Loucy (cell line): Measurements from ENCODE around the gene SLC25A6.

ENCODE experiments used
- H2AFZ ChIP-seq: fragments of 200-600 bp; sonication (generic); 2 replicates; pipeline ENCODE4 v1.6.0; 2016; ENCODE audit warnings: antibody characterized with exemption, mild to moderate bottlenecking, low read length, moderate library complexity
- H3F3A ChIP-seq: fragments of 200-600 bp; 2 replicates; pipeline ENCODE4 v1.6.0; 2016; ENCODE audit warnings: antibody characterized with exemption, low read depth, mild to moderate bottlenecking
- H3K27me3 ChIP-seq: fragments of 200-600 bp; sonication (generic); 2 replicates; pipeline ENCODE4 v1.6.1; 2014; ENCODE audit warnings: low read length, mild to moderate bottlenecking; ENCODE audit not compliant: insufficient read depth, poor library complexity, severe bottlenecking
- H3K36me3 ChIP-seq: fragments of 200-600 bp; sonication (generic); 2 replicates; pipeline ENCODE4 v1.6.1; 2016; ENCODE audit warnings: low read length; ENCODE audit not compliant: insufficient read depth
- H3K4me1 ChIP-seq: fragments of 200-600 bp; sonication (generic); 2 replicates; pipeline ENCODE4 v1.5.1; 2014; ENCODE audit warnings: low read length, mild to moderate bottlenecking; ENCODE audit not compliant: insufficient read depth, poor library complexity, severe bottlenecking
- H3K4me2 ChIP-seq: fragments of 200-600 bp; sonication (generic); 2 replicates; pipeline ENCODE4 v1.6.0; 2014; ENCODE audit warnings: antibody characterized with exemption, low read length, low read depth, mild to moderate bottlenecking; ENCODE audit not compliant: poor library complexity, severe bottlenecking
- H3K4me3 ChIP-seq: fragments of 200-600 bp; sonication (generic); 2 replicates; pipeline ENCODE4 v1.5.1; 2014; ENCODE audit warnings: low read length, mild to moderate bottlenecking, mixed read lengths; ENCODE audit not compliant: poor library complexity, severe bottlenecking
- H3K79me2 ChIP-seq: fragments of 200-600 bp; sonication (generic); 2 replicates; pipeline ENCODE4 v1.6.1; 2014; ENCODE audit warnings: low read length; ENCODE audit not compliant: insufficient read depth
- H3K9ac ChIP-seq: fragments of 200-600 bp; sonication (generic); 2 replicates; pipeline ENCODE4 v1.6.0; 2014; ENCODE audit warnings: mild to moderate bottlenecking, low read depth, low read length, moderate library complexity; ENCODE audit not compliant: poor library complexity, severe bottlenecking
- H3K9me2 ChIP-seq: fragments of 200-600 bp; sonication (generic); replicated peaks from 2 replicates; pipeline ENCODE4 v1.6.1; 2016; ENCODE audit warnings: low read depth, low read length, mixed read lengths
- H3K9me3 ChIP-seq: fragments of 200-600 bp; sonication (generic); 2 replicates; pipeline ENCODE4 v1.6.1; 2014; ENCODE audit warnings: mild to moderate bottlenecking, antibody characterized with exemption, low read length, low read depth; ENCODE audit not compliant: insufficient read depth
- H4K20me1 ChIP-seq: fragments of 200-600 bp; sonication (generic); 2 replicates; pipeline ENCODE4 v1.6.0; 2014; ENCODE audit warnings: antibody characterized with exemption, low read length, mild to moderate bottlenecking; ENCODE audit not compliant: insufficient read depth, poor library complexity, severe bottlenecking
- EZH2phosphoT487 ChIP-seq: fragments of 200-600 bp; IDR thresholded peaks from 2 replicates; pipeline ENCODE4 v1.6.1; 2018; ENCODE audit warnings: antibody characterized with exemption, mild to moderate bottlenecking, moderate library complexity, borderline replicate concordance
- TF ChIP-seq, protein P1 (sequence below): fragments of 200-600 bp; sonication (generic); conservative IDR thresholded peaks from 2 replicates; pipeline ENCODE4 v1.5.1; 2014; ENCODE audit warnings: mild to moderate bottlenecking, antibody characterized with exemption, low read length

Gene SLC25A6

DNA sequence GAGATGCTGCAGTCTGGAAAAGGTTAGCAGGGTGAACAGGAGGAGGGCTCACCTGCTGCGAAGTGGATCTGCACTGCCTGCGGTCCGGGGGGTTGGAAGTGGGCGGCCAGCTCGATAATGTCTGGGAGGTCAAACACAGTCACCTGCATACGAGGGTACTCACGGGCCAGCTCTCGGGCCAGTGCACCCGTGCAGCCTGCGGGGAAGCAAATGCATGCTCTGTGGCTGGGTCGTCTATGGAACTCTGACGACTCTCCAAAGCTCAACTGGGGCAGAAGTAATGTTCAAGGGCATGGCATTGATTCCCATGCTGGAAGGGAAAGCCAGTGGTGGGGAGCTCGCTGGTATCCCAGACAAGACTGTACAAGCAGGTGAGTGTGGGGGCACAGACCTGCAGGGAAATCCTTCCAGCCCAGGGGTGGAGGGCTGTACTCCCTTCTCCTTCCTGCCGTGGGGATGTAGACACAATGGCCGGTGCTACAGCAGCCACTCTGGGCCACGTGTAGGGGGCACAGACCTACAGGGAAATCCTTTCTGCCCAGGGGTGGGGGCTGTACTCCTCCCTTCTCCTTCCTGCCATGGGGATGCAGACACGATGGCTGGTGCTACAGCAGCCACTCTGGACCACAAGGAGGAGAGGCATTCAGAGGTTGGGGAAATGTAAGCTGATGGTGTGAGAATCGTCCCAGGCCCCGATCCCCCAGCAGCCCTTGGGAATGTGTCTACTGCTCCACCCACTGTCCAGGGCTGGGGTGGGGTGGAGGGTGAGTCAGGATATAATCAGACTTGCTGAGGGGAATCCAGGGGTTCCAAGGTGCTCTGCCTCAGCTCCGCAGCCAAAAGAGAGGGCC lies 26.2 kb upstream of the SLC25A6 start:
- Histone ChIP-seq H4K20me1 (no peaks in the 10 kb centered on the region), H3K36me3 (peaks cover 6% of the 10 kb centered on the region; the same call in 1 of the 2 replicates), H3K4me3 (no peak overlapping the region), H3K9ac (no peak overlapping the region), H3K9me2 (no peaks in the 10 kb centered on the region), H3K4me2 (no peak overlapping the region), H3K79me2 (no peaks in the 10 kb centered on the region), H3K4me1 (no peaks in the 10 kb centered on the region), H3K27me3 (no peaks in the 10 kb centered on the region), H3F3A (no peaks in the 10 kb centered on the region), H3K9me3 (peaks cover 7% of the 10 kb centered on the region; the same call in 1 of the 2 replicates), H2AFZ (no peak overlapping the region)
- TF ChIP-seq EZH2phosphoT487: no peak

DNA sequence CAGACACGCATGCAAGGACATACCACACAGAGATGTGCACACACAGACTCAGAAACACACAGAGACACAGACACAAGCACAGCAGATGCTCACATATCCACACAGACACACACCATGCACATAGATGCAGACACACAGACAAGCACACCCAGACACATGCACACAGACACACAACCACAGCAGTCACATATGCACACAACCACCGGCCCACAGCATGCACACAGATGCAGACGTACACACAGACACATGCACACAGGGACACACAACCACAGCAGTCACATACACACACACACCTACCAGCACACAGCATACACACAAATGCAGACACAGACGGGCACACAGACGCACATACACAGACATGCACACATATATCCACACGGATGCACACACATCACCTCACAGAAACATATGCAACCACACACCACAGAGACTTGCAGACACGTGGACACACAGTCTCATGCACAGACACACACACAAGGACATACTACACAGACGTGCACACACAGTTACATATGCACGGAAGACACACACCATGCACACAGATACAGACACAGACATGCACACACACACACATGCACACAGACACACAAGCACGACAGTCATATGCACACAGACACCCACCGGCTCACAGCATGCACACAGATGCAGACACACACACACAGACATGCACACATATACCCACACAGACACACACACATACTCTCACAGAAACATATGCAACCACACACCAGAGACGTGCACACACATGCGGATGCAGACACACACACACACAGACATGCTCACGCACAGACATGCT lies 25.2 kb upstream of the SLC25A6 start:
- Histone ChIP-seq H3K36me3 (peaks cover 6% of the 10 kb centered on the region; the same call in 1 of the 2 replicates), H3K4me3 (no peak overlapping the region), H3K4me1 (no peaks in the 10 kb centered on the region), H3K4me2 (no peak overlapping the region), H3K79me2 (no peaks in the 10 kb centered on the region), H3K9me2 (no peaks in the 10 kb centered on the region), H3K9ac (no peak overlapping the region), H3K9me3 (peaks cover 3% of the 10 kb centered on the region; the same call in 1 of the 2 replicates), H2AFZ (no peak overlapping the region), H4K20me1 (no peaks in the 10 kb centered on the region), H3F3A (no peaks in the 10 kb centered on the region), H3K27me3 (no peaks in the 10 kb centered on the region)
- TF ChIP-seq, protein P1, sequence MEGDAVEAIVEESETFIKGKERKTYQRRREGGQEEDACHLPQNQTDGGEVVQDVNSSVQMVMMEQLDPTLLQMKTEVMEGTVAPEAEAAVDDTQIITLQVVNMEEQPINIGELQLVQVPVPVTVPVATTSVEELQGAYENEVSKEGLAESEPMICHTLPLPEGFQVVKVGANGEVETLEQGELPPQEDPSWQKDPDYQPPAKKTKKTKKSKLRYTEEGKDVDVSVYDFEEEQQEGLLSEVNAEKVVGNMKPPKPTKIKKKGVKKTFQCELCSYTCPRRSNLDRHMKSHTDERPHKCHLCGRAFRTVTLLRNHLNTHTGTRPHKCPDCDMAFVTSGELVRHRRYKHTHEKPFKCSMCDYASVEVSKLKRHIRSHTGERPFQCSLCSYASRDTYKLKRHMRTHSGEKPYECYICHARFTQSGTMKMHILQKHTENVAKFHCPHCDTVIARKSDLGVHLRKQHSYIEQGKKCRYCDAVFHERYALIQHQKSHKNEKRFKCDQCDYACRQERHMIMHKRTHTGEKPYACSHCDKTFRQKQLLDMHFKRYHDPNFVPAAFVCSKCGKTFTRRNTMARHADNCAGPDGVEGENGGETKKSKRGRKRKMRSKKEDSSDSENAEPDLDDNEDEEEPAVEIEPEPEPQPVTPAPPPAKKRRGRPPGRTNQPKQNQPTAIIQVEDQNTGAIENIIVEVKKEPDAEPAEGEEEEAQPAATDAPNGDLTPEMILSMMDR: no peak
- no peak for TF ChIP-seq EZH2phosphoT487

DNA sequence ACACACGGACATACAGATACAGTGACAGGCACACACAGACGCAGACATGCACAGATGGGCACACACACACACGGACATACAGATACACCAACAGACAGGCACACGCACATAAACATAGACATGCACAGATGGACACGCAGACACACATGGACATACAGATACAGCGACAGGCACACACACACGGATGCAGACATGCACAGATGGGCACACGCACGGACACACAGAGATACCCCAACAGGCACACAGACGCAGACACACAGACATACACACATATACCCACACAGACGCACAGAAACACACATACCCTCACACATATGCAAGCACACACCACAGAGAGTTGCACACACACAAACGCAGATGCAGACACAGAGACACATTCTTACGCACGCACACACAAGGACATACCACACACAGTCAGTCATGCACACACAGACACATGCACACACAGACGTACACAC lies 24.4 kb upstream of the SLC25A6 start:
- Histone ChIP-seq H2AFZ (no peak overlapping the region), H3K4me3 (no peak overlapping the region), H3K9ac (no peak overlapping the region), H4K20me1 (no peaks in the 10 kb centered on the region), H3K9me2 (no peaks in the 10 kb centered on the region), H3K9me3 (no peaks in the 10 kb centered on the region), H3K27me3 (no peaks in the 10 kb centered on the region), H3K4me2 (no peak overlapping the region), H3K79me2 (no peaks in the 10 kb centered on the region), H3K4me1 (no peaks in the 10 kb centered on the region), H3K36me3 (peaks cover 1% of the 10 kb centered on the region; the same call in 1 of the 2 replicates), H3F3A (no peaks in the 10 kb centered on the region)
- TF ChIP-seq EZH2phosphoT487: no peak
- TF ChIP-seq, protein P1: no peak
